Retinal pigment epithelial cell (primary cell): ENCODE measurements around the gene ACER1.

Experiments used
- DNase-seq: peaks from one replicate; pipeline ENCODE4 v3.0.0-alpha.2; 2010; ENCODE audit warnings: low read depth
- H3K4me3 ChIP-seq: 2 replicates; pipeline ENCODE4 v1.5.1; 2011; ENCODE audit warnings: mild to moderate bottlenecking, low read length, control low read depth, moderate library complexity
- CTCF ChIP-seq: conservative IDR thresholded peaks from 2 replicates; pipeline ENCODE4 v1.5.1; 2011; ENCODE audit warnings: low read depth, low read length, control low read depth, inconsistent platforms

ACER1 gene

GRCh38 chr19:6259312-6259861 lies 74.0 kb downstream of the ACER1 start:
- no peak overlapping the region for H3K4me3 ChIP-seq
- no peak for TF ChIP-seq CTCF
- no peak for DNase-seq

- TF ChIP-seq CTCF = no peak
- no peak overlapping the region for H3K4me3 ChIP-seq
- DNase-seq = no peak
These were observed 74.5 kb downstream of the ACER1 start for GRCh38 chr19:6258812-6259311.
